SK-N-MC (cell line): ENCODE measurements around the gene KIAA1671.

Experiments used
- EZH2 ChIP-seq: fragments of 200-600 bp; sonication (generic); IDR thresholded peaks from one replicate; pipeline ENCODE4 v1.6.1; 2017; ENCODE audit warnings: antibody characterized with exemption
- FOXP2 ChIP-seq: optimal IDR thresholded peaks from 2 replicates; pipeline ENCODE3; 2011; ENCODE audit warnings: mild to moderate bottlenecking, moderate library complexity; ENCODE audit not compliant: insufficient read depth; ENCODE audit errors: extremely low read length, control extremely low read depth
- POLR2AphosphoS5 ChIP-seq: IDR thresholded peaks from 2 replicates; pipeline ENCODE4 v1.6.1; 2012; ENCODE audit warnings: mild to moderate bottlenecking, low read depth, low read length, borderline replicate concordance

DNA sequence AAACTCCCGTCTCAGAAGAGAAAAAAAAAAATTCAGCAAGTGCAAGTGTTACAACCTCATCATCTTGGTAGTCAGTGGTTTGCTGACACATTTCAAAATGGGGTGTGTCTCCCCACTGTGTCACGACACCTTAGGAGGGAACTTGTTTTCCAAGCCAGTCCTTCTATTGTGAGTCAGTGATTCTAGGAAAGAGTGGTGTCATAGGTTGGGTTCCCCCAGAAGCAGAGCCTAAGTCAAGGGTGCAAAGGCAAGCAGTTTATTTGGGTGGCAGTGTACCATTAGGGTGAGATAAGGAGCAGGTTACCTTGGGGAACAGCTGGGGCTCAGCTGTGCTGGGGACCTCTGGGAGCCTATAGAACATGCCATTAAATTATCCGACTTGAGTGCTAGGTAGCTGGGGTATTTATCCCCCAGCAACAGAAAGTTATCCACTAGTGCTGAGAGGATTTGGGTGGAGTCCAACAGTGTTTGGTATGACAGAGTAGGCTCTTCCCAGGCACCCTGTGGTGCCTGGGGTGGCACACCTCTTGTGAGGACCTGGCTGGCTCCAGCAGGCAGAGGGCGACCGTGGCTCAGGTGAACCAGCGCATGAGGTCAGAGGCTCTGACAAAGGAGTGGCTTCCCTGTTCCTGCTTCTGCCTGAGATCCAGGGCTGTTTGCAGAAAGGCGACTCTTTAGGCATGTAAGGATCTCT, 41.7 kb downstream of the KIAA1671 start:
- TF ChIP-seq POLR2AphosphoS5 (no peak), EZH2 (no peak), FOXP2 (no peak)
